Measurements from ENCODE around the gene ROM1.

The ROM1 gene

DNA sequence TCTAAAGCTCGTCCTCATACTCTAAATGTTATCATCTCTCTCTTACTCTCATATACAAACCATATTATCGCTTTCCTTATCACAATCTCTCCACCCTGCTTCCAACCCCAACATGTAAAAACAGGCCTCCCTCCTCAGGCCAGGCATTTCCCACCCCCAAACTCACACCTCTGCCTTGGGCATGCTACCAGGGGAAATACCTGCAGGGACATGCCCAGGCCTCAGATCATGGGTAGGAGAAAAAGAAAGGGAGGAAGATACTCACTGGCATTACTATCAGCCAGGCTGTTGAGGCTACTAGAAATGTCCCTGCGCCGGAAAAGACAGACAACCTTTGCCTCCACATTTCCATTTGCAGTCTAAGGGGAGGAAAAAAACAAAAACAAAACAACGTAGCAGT is 13.2 kb upstream of the ROM1 start:
- DNase-seq (ENCODE audit: low read depth), result no peak
- H3K4me3 ChIP-seq (ENCODE audit: low read depth, low read length), result peak overlapping the region; percentile 95
- TF ChIP-seq, protein P1, sequence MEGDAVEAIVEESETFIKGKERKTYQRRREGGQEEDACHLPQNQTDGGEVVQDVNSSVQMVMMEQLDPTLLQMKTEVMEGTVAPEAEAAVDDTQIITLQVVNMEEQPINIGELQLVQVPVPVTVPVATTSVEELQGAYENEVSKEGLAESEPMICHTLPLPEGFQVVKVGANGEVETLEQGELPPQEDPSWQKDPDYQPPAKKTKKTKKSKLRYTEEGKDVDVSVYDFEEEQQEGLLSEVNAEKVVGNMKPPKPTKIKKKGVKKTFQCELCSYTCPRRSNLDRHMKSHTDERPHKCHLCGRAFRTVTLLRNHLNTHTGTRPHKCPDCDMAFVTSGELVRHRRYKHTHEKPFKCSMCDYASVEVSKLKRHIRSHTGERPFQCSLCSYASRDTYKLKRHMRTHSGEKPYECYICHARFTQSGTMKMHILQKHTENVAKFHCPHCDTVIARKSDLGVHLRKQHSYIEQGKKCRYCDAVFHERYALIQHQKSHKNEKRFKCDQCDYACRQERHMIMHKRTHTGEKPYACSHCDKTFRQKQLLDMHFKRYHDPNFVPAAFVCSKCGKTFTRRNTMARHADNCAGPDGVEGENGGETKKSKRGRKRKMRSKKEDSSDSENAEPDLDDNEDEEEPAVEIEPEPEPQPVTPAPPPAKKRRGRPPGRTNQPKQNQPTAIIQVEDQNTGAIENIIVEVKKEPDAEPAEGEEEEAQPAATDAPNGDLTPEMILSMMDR (IDR thresholded peaks at IDR 0.05; ENCODE audit: low read depth, low read length, missing control alignments), result no peak

DNA sequence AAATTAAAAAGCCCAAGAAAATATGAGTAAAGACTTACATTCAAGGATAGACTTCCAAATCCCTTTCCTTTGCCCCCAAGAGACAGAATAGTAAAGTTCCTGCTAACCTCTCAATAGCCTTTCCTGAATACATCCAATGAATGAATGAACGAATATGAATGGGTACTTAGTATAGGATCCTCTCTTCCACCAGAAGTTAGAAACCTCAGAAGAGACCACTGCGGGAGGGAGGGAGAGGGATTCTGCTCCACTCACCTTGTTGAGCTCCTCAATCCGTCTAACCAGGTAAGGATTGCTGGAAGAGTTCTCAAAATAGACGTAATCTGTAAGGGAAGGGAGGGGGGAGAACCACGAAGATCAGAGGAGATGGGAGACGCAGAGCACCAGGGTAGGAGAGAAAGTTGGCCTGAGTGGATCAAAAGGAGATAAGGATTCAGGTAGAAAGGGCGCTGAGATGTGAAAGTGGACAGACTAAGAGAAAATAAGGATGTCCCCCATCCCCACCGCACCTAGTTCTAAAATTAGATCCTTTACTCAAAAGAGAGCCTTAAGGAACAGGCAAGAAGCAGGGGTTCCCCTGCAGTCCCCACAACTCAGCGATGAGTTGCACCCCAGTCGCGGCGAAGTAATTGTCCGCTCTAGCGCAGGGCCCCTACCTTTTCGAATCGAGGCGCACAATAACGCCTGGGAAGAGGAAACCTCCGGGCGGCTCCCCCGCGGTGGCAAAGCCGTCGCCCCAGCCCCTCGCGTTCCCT is 12.5 kb upstream of the ROM1 start:
- DNase-seq (ENCODE audit: low read depth), result no peak
- H3K4me3 ChIP-seq (ENCODE audit: low read depth, low read length), result peak overlapping the region; percentile 95
- TF ChIP-seq, protein P1 (IDR thresholded peaks at IDR 0.05; ENCODE audit: low read depth, low read length, missing control alignments), result no peak

DNA sequence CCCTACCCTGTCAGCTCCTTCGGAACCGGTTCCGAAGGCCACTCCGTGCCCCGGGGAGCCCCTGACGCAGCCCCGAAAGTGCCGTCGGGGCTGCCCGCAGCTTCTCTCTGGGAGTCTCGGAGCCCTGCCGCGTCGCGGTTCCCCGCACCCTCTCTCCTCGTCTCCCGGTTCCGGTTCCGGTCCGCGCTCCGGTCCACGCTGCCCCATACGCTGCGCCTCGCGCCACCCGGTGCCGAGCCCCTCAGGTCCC is 12.0 kb upstream of the ROM1 start:
- DNase-seq (ENCODE audit: low read depth), result no peak
- H3K4me3 ChIP-seq (ENCODE audit: low read depth, low read length), result peak overlapping the region; percentile 95
- TF ChIP-seq, protein P1 (IDR thresholded peaks at IDR 0.05; ENCODE audit: low read depth, low read length, missing control alignments), result no peak

DNA sequence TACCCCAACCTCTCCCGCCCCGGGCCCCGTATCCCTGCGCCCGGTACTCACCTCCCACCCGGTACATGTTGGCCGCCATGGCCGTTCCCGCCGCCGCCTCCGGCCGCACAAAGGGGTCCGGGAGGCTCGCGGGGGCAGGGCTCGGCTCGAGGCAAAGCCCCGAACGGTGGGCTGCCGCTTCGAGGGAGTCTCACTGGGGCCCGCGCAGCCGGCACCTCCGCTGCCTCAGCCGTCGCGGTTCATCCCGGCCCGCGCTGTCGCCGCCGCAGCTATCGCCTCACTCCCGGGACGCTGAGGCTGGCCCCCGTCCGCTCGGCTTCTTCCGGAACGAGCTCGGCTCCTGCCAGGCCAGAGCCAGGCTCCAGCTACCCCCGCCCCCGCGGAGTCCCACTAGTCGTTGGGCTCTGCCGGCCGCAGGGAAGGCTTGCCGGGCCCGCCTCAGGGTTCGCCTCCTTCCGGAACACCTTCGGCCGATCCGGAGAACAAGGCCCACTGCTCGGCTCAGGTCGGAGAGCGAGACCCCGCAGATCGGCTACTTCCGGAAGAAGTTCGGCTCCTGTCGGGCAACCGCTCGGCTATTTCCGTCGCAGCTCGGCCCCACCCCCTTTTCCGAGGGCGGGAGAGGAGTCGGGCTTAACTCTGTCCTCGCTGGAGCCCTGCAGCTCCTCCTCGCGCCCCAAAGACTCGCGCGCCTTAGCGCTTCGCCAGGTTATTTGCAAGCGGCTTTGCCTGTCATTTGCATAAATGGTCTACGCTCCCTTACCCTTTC is 11.5 kb upstream of the ROM1 start, which contains the start of gene MTA2:
Gene MTA2 (minus strand): TSS at position 494 of the 769 bp plus-strand sequence. CDS start 415 bp downstream, at position 79.
- DNase-seq (ENCODE audit: low read depth), result peak; percentile 97
- TF ChIP-seq, protein P1 (IDR thresholded peaks at IDR 0.05; ENCODE audit: low read depth, low read length, missing control alignments), result no peak
- H3K4me3 ChIP-seq (ENCODE audit: low read depth, low read length), result peak within 1 kb of the TSS; percentile 95

DNA sequence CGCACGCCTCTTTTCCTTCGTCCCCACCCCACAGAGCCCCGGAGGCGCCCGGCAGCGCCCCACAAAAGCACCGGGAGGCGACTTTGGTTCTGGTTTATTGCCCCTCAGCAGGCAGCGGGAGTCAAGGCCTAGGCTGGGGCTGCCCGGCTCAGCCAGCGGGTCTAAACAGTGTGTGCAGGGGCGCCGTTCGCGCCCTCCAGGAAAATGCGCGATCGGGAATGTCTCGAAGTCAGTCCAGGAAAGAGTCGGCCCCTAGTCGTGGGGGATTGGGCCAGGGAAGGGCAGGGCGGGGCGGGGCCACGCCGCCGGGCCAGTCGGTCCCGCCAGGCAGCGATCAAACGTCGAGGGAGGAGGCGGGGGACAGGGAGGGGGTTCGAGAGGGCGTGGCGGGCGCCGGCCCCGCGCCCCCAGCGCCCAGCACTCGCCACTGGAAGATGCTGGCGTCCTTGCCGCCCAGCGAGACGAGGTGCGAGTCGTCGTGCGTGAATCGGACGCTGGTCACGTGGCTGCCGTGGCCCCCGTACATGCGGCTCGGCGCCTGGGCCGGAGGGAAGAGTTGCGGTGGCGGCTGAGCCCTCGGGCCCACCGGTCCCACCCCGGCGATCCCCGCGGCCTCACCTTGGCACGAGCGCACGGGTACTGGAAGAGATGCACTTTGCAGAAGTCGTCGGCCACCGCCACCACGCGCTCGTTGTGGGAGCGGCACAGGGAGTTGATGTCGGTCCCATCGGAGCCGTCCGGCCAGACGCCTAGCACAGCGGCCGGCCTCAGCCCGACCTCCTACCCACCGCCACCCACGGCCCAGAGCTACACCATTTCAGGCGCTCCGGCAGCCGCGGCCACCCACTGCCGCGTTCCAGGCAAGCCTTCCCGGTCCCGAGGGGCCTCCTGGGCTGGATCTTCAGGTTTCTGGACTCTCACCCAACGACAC is 10.7 kb upstream of the ROM1 start:
- no peak for DNase-seq (ENCODE audit: low read depth)
- TF ChIP-seq, protein P1 (IDR thresholded peaks at IDR 0.05; ENCODE audit: low read depth, low read length, missing control alignments), result no peak
- H3K4me3 ChIP-seq (ENCODE audit: low read depth, low read length), result peak overlapping the region; percentile 57

DNA sequence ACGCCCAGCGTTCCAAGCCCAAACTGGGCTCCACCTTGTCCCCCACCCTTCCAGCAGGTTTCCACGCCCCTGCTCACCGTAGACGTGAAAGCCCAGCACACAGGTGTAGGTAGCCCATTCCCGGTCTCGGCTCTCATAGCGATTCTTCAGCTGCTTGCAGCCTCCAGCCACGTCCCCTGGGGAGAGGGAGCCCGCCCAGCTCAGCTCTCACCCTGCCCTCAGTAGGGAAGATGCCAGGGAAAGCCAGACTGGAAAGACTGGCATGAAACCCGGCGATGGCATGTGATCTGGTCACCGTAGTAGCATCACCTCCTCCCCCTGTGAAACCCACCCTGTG is 10.0 kb upstream of the ROM1 start:
- no peak overlapping the region for H3K4me3 ChIP-seq (ENCODE audit: low read depth, low read length)
- no peak for DNase-seq (ENCODE audit: low read depth)
- TF ChIP-seq, protein P1 (IDR thresholded peaks at IDR 0.05; ENCODE audit: low read depth, low read length, missing control alignments), result no peak

Measured in GM12864 (cell line).